NCI-H82 (cell line): Measurements from ENCODE around the gene EVL.
"Not testable (repeated sequence)": the region's sequence is repeated elsewhere in the genome, so short reads cannot be mapped to it uniquely, and the experiment has no call there.

Source experiments
- DNase-seq: peaks from one replicate; lab custom pipeline; 2025; lab: John Stamatoyannopoulos, UW

EVL gene

GRCh38 chr14:100038065-100038464 lies 27.2 kb upstream of the EVL start:
- DNase-seq: no peak

- no peak for DNase-seq
These were observed 25.3 kb upstream of the EVL start for GRCh38 chr14:100039903-100040302.

- DNase-seq: no peak
These were observed 24.0 kb upstream of the EVL start for GRCh38 chr14:100041271-100041670.

DNA sequence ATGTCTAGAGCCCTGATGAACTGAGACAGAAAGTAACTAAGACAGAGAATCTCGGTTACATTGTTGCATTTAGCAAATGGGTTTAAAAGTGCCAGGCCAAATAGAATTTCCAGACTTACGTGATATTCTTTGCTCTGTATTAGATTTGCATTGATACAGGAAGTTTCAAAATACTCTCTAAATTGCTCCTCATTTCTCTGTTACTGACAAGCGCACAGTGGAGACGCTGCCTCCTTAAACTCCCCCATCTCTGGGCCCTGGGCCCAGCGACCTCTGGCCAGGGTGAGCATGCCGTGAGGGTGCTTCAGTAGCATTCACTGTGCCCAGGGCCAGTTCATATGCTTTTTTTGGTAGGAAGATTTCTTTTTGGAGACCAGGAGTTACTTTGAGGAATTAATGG lies 22.9 kb upstream of the EVL start:
- no peak for DNase-seq

- no peak for DNase-seq
These were observed 19.4 kb upstream of the EVL start for GRCh38 chr14:100045642-100046344.

- no peak for DNase-seq
These were observed 17.6 kb upstream of the EVL start for GRCh38 chr14:100047600-100047999.

- DNase-seq: no peak
These were observed 16.4 kb upstream of the EVL start for GRCh38 chr14:100048786-100049185.

GRCh38 chr14:100049220-100049619 lies 16.0 kb upstream of the EVL start:
- DNase-seq: no peak

- no peak for DNase-seq
These were observed 14.1 kb upstream of the EVL start for GRCh38 chr14:100051103-100051502.

DNA sequence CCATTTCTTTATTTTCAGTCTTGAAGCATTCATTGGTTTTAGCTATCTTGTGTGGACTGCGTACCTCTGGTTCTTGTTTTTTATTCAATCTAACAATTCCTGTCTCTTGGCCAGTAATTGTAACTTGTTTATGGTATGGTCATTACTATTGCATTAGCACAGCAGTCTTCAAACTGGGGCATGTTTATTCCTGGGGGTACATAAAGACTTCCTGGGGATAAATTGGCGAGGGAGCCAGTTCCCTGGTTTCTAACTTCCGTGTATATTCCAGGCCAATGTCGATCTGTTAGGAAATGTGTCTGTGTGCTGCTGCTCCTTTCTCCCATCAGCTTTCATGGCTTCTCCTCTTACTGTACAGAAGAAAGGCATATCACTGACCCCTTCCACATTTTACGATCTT lies 13.7 kb upstream of the EVL start:
- no peak for DNase-seq

DNA sequence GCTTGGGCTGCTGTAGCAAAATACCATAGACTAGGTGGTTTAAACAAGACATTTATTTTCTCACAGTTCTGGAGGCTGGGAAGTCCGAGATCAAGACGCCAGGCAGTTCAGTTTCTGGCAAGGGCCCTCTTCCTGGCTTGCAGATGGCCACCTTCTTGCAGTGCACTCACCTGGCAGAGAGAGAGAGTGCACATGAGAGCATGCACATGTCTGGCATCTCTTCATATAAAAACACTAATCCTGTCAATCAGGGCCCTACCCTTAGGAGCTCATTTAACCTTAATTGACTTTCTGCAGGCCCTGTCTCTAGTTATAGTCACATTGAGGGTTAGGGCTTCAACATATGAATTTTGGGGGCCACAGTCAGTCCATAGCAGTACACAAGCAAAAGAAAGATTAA lies 12.4 kb upstream of the EVL start:
- DNase-seq: peak; percentile 15

- DNase-seq: no peak
These were observed 10.7 kb upstream of the EVL start for GRCh38 chr14:100054316-100055075.

DNA sequence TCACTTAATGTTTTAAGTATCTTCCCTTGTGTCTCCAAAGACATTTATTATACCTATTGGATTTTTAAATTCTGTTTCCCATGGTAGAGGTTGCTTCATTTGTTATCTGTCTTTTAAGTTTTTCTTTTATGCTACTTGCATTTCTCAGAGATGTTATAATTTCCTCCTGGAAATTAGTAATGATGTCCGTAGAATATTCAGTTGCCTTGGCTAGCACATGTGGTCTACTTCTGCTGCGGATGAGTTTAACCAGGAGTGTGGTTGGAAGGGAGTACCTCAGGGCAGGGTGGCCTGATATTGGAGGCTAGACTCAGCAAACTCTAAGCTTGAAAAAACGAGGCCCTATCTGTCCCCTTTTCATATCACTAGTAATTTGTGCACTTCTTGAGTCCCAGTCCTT lies 8.8 kb upstream of the EVL start:
- DNase-seq: no peak

DNA sequence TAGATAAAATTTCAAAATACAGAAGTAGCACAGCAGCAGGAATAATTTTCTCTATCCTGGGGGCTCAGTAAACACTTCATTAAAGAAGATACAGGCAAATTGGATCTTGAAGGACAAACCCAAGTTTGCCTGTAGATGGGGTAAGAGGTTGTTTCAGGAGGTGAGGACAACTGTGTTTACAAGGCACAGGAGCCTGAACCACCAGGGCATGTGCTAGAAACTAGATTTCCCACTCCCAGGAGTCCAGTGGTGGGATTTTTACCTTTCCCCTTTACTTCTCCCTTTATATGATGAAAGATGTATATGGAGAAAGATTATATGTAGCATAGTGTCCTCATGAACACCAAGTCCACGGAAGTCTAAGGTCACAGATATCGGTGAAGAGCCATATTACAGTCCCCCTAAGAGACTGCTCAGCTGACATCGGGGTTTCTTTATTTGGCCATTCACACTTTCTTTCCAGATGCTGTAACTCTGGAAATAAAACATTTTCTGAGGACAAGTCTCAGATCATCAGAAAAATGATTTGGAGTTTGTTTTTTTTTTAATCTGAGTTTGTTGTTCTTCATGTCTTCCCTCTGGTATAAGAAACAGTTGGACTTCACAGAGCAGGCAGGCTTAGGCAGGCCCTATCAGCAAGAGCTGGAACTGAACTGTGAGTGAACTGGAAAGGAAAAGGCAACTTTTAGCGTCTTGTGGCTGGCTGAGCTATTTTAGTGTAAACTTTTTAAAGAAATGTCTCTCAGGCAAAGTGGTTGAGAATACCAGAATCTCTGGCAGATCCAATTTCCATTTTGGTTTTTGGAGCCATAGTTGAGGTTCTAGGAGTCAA lies 8.0 kb upstream of the EVL start:
- no peak for DNase-seq

DNA sequence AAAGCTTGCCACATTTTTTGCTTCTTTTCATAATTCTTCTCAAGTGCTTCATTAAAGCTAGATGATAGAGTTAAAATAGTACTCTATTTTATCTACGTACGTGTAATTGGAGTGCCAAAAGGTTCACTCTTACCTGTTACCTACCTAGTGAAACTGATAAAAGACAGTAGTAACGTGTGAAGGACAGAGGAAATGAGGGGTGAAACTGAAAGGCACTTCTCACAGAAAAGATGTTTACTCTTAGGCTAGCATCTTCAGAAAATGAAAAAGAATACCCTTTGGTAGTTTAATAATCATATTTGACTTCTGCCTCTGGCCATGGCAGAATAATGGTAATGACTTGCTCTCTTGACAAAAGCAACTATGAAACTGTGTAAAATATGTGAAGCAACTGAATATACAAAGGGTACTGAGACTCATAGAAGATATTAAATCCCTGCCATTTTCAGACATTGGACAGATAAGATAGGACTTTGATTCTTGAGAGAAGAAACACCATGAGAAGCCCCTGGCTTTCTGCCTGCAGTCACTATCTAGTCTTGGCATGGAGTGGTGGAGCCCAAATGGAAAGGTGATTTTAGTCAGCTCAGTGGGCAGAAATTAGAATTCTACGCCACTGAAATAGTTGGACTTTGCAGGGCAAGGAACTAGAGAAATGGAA lies 6.3 kb upstream of the EVL start:
- DNase-seq: no peak

GRCh38 chr14:100059438-100059781 lies 5.8 kb upstream of the EVL start:
- no peak for DNase-seq

DNA sequence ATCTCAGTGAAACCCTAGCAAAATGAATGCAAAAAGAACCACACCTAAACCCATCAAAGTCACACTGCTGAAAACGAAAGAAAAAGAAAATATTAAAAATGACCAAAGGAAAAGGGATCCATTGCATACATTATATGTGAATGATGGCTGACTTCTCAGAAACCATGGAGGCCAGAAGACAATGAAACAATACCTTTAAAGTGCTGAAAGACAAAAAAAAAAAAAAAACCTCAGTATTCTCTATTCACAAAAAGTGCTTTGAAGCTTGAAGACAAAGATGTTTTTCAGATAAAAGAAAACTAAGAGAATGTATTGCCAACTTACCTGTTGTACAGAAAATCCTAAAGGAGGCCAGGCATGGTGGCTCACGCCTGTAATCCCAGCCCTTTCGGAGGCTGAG lies 4.5 kb upstream of the EVL start:
- DNase-seq: no peak

GRCh38 chr14:100062590-100062989 lies 2.6 kb upstream of the EVL start:
- no peak for DNase-seq

- DNase-seq: no peak
These were observed 1.8 kb upstream of the EVL start for GRCh38 chr14:100063314-100063941.

DNA sequence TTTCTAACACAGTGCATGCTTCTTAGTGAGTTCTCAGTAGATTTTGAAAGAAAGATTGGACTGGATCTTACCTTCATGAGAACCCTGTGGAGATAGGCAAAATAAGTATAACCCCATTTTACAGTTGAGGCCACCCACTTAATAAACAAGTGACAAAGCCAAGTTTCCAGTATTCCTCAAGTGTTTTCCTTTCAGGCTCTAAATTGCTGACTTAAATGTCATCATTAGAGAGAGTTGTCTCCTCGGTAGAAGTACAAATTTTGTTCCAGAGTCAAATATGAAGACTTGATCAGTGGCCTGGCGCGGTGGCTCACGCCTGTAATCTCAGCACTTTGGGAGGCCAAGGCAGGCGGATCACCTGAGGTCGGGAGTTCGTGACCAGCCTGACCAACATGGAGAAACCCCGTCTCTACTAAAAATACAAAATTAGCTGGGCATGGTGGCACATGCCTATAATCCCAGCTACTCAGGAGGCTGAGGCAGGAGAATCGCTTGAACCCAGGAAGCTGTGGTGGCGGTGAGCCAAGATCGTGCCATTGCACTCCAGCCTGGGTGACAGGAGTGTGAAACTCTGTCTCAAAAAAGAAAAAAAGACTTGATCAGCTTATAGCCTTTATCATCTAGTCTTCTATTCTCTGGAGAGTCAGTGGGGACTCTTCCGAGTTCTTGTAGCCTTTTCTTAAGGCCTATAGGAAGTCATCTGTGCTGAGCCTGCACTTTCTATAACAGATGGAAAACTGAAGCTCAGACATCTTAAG lies 708 bp upstream of the EVL start:
- DNase-seq: not testable (repeated sequence)

- no peak for DNase-seq
These were observed 836 bp downstream of the EVL start for GRCh38 chr14:100065942-100066574.
